K562 (cell line): ENCODE measurements around the gene P4HB. TPM values are rescaled to one million over a fixed set of nuclear protein-coding genes. Genes with fewer than 3 reads are reported as not detected.
A peak's percentile ranks its signal among the peaks of the same experiment; 100 is the strongest.

ENCODE experiments used
- ATF1 ChIP-seq, 2 experiments: fragments of 450-650 bp in 1 of 2; IDR thresholded peaks; 2 replicates each; pipeline ENCODE4 v1.6.1; 2016; ENCODE audit warnings: missing compliant biosample characterization in 1 of 2, missing genetic modification characterization in 1 of 2
- ETV1 ChIP-seq: fragments of 450-650 bp; conservative IDR thresholded peaks from 2 replicates; pipeline ENCODE4 v1.6.1; 2016; ENCODE audit warnings: missing genetic modification characterization, control low read depth, low read depth, missing compliant biosample characterization
- ETV6 ChIP-seq, 3 experiments: fragments of 150-350 bp in 1 of 3; sonication (generic) in 1 of 3; formaldehyde crosslinking in 1 of 3; IDR thresholded peaks; 2 replicates each; pipeline versions ENCODE4 v1.6.1 to v1.8.0; 2014 to 2022; ENCODE audit warnings: borderline replicate concordance in 2 of 3, low read depth in 2 of 3, antibody characterized with exemption in 1 of 3, low read length in 1 of 3, mild to moderate bottlenecking in 1 of 3, missing genetic modification reagents in 1 of 3
- KDM1A ChIP-seq, 2 experiments: fragments of 450-650 bp; IDR thresholded peaks; 2 replicates each; pipeline ENCODE4 v1.6.1; 2016; ENCODE audit warnings: mild to moderate bottlenecking in 2 of 2
- LEF1 ChIP-seq: fragments of 450-650 bp; IDR thresholded peaks from 2 replicates; pipeline ENCODE4 v1.6.1; 2016; ENCODE audit warnings: mild to moderate bottlenecking
- MAFG ChIP-seq: fragments of 450-650 bp; conservative IDR thresholded peaks from 2 replicates; pipeline ENCODE4 v1.6.1; 2016; ENCODE audit warnings: missing genetic modification characterization, missing compliant biosample characterization
- MYBL2 ChIP-seq, 2 experiments: fragments of 450-650 bp in 1 of 2; sonication (generic) in 1 of 2; formaldehyde crosslinking in 1 of 2; IDR thresholded peaks; 2 replicates each; pipeline versions ENCODE4 v1.6.1 to v1.8.1; 2017 to 2022; ENCODE audit warnings: borderline replicate concordance in 1 of 2, inconsistent platforms in 1 of 2, low read depth in 1 of 2, mild to moderate bottlenecking in 1 of 2, missing genetic modification reagents in 1 of 2, moderate library complexity in 1 of 2
- PHF8 ChIP-seq: fragments of 200-600 bp; sonication (generic); IDR thresholded peaks from 2 replicates; pipeline ENCODE4 v1.6.1; 2012; ENCODE audit warnings: mixed run types, mild to moderate bottlenecking, inconsistent platforms, low read length, moderate library complexity, borderline replicate concordance
- POLR3A ChIP-seq: IDR thresholded peaks from 2 replicates; pipeline ENCODE4 v1.6.1; 2011; ENCODE audit warnings: borderline replicate concordance, mild to moderate bottlenecking, moderate library complexity; ENCODE audit not compliant: insufficient read length, insufficient read depth; ENCODE audit errors: extremely low read depth
- RBM34 ChIP-seq: fragments of 200-400 bp; formaldehyde crosslinking; IDR thresholded peaks from 2 replicates; pipeline ENCODE4 v1.6.1; 2018; ENCODE audit warnings: low read length, borderline replicate concordance; ENCODE audit not compliant: insufficient read depth
- RNF2 ChIP-seq: sonication (generic); IDR thresholded peaks from 2 replicates; pipeline ENCODE4 v1.6.1; 2016
- SMAD2 ChIP-seq: fragments of 150-350 bp; IDR thresholded peaks from 2 replicates; pipeline ENCODE4 v1.6.1; 2014; ENCODE audit warnings: low read depth, mild to moderate bottlenecking, low read length
- SRSF1 ChIP-seq: fragments of 200-400 bp; formaldehyde crosslinking; IDR thresholded peaks from 2 replicates; pipeline ENCODE4 v1.6.1; 2017; ENCODE audit warnings: mild to moderate bottlenecking, low read depth, low read length, moderate library complexity
- SRSF3 ChIP-seq: fragments of 200-400 bp; formaldehyde crosslinking; IDR thresholded peaks from 2 replicates; pipeline ENCODE4 v1.6.1; 2016; ENCODE audit warnings: mild to moderate bottlenecking, low read length, moderate library complexity; ENCODE audit not compliant: insufficient read depth
- TSC22D4 ChIP-seq: fragments of 450-650 bp; IDR thresholded peaks from 2 replicates; pipeline ENCODE4 v1.6.1; 2016; ENCODE audit warnings: missing genetic modification characterization, missing biosample characterization, control low read depth
- ZNF316 ChIP-seq: fragments of 450-650 bp; IDR thresholded peaks from 2 replicates; pipeline ENCODE4 v1.6.1; 2016
- ZNF41 ChIP-seq: fragments of 250-450 bp; sonication (Bioruptor Pico); conservative IDR thresholded peaks from 2 replicates; pipeline ENCODE4 v1.4.0; 2020; ENCODE audit warnings: mild to moderate bottlenecking
- ZNF584 ChIP-seq: fragments of 200-800 bp; sonication (Bioruptor generic); IDR thresholded peaks from 2 replicates; pipeline ENCODE4 v1.6.1; 2016; ENCODE audit warnings: low read depth, mild to moderate bottlenecking, missing genetic modification characterization, missing compliant biosample characterization
- ZNF589 ChIP-seq: fragments of 200-800 bp; sonication (Bioruptor generic); IDR thresholded peaks from 2 replicates; pipeline ENCODE4 v1.6.1; 2016; ENCODE audit warnings: low read depth, missing genetic modification characterization, missing compliant biosample characterization
- ZNF79 ChIP-seq: fragments of 250-450 bp; sonication (Bioruptor Pico); IDR thresholded peaks from 2 replicates; pipeline ENCODE4 v1.4.0; 2020; ENCODE audit warnings: low read depth, mild to moderate bottlenecking, moderate library complexity
- polyA plus RNA-seq, 8 experiments: library from polyadenylated mRNA; depleted of rRNA in 4 of 8; stranded (reverse) in 5 of 8; unstranded in 3 of 8; fragments of >200 nt; fragmentation: Nextera tagmentation in 2 of 8; fragmentation: Illumina TruSeq in 1 of 8; extraction: Ambion mirVana in 2 of 8; extraction: Trizol in 1 of 8; gene quantifications; 2 replicates each; pipeline versions ENCODE4 v1.2.1 to v1.2.3, GENCODE V29; 2011 to 2014; ENCODE audit warnings: inconsistent platforms in 1 of 8, missing spikeins in 1 of 8
- total RNA-seq, 7 experiments: library from RNA; depleted of rRNA in 6 of 7; stranded (reverse); fragments of >200 nt in 6 of 7; fragmentation: Illumina TruSeq in 2 of 7; extraction: Trizol in 2 of 7; gene quantifications; 2 replicates each; pipeline versions ENCODE4 v1.2.1 to v1.2.3, GENCODE V29; 2011 to 2021; ENCODE audit warnings: low replicate concordance in 1 of 7
- TF ChIP-seq, protein P1 (sequence below): fragments of 450-650 bp; IDR thresholded peaks from 2 replicates; pipeline ENCODE4 v1.6.1; 2016; ENCODE audit warnings: mild to moderate bottlenecking
- TF ChIP-seq, protein P2 (sequence below): fragments of 250-450 bp; sonication (Bioruptor Pico); IDR thresholded peaks from 2 replicates; pipeline ENCODE4 v1.4.0; 2020; ENCODE audit warnings: mild to moderate bottlenecking, moderate library complexity

Gene P4HB
- total and polyA plus RNA-seq, 9 of the 15 experiments (the other 6 are each of a cell fraction or from before 2014, with no cell fraction given): 4.4 to 645 (median 325) TPM

DNA sequence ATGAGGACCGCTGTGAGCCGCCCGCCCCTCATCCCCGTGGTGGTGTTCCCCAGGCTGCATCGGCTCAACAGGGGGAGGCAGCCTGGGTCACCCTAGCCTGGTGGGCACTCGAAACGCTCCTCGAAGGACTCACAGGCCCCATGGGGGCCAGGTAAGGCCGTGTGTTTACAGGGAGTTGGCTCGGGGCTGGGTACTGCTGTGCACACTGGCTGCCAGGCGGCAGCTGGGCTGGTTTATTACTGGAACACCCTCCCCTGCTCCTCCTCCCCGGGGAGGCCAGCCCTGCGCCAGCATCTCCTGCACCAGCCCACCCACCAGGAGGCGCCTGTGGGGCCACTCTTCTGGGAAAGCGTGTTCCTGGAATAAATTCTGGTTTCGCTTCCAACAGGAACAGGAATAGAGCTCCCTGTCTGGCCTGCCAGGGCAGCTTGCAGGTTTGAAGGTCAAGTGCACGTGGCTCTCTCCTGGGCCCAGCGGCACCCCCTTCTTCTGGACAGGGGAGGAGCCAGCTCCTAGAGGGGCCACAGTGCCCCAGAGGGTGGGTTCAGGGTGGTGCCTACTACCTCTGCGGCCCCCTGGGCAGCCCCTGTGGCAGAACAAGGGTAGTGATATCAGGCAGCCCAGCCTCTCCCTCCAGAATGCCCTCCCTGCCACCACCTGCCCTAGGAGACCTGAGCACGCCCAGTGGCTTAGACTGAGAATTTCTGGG is 38.6 kb downstream of the P4HB start (continued):
- TF ChIP-seq ETV6 (IDR thresholded peaks at IDR 0.05; ENCODE audit: borderline replicate concordance in 1 of 2, low read depth in 2 of 2, low read length in 1 of 2) (peak in 1 of 2 experiments; percentile 22; a peak in 1 of 4 replicates), ETV6 (CRISPR knock-in tag; IDR thresholded peaks at IDR 0.05; ENCODE audit: borderline replicate concordance) (no peak), ZNF79 (CRISPR knock-in tag) (no peak), MYBL2 (IDR thresholded peaks at IDR 0.05; ENCODE audit: low read depth) (no peak), MYBL2 (CRISPR knock-in tag; IDR thresholded peaks at IDR 0.05; ENCODE audit: borderline replicate concordance) (no peak), ATF1 (CRISPR knock-in tag; IDR thresholded peaks at IDR 0.05) (no peak), ATF1 (tag; IDR thresholded peaks at IDR 0.05) (peak; percentile 48), MAFG (no peak), SRSF3 (no peak), ETV1 (peak; percentile 47; the same call in 1 of the 2 replicates), ZNF41 (CRISPR knock-in tag) (no peak), POLR3A (no peak), ZNF589 (CRISPR knock-in tag) (peak; percentile 93), RBM34 (no peak), SRSF1 (no peak), TSC22D4 (tag) (no peak), ZNF316 (no peak), RNF2 (no peak; the same call in 1 of the 2 replicates), LEF1 (peak; percentile 73; the same call in 1 of the 2 replicates), KDM1A (IDR thresholded peaks at IDR 0.05) (0 out of 4 replicates have a peak, but pooled peaks of 1 of the 2 experiments have one; percentile 7), SMAD2 (no peak), PHF8 (peak; percentile 56; the same call in 1 of the 2 replicates), ZNF584 (CRISPR knock-in tag) (no peak)
- TF ChIP-seq, protein P1, sequence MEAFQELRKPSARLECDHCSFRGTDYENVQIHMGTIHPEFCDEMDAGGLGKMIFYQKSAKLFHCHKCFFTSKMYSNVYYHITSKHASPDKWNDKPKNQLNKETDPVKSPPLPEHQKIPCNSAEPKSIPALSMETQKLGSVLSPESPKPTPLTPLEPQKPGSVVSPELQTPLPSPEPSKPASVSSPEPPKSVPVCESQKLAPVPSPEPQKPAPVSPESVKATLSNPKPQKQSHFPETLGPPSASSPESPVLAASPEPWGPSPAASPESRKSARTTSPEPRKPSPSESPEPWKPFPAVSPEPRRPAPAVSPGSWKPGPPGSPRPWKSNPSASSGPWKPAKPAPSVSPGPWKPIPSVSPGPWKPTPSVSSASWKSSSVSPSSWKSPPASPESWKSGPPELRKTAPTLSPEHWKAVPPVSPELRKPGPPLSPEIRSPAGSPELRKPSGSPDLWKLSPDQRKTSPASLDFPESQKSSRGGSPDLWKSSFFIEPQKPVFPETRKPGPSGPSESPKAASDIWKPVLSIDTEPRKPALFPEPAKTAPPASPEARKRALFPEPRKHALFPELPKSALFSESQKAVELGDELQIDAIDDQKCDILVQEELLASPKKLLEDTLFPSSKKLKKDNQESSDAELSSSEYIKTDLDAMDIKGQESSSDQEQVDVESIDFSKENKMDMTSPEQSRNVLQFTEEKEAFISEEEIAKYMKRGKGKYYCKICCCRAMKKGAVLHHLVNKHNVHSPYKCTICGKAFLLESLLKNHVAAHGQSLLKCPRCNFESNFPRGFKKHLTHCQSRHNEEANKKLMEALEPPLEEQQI: no peak
- TF ChIP-seq, protein P2, sequence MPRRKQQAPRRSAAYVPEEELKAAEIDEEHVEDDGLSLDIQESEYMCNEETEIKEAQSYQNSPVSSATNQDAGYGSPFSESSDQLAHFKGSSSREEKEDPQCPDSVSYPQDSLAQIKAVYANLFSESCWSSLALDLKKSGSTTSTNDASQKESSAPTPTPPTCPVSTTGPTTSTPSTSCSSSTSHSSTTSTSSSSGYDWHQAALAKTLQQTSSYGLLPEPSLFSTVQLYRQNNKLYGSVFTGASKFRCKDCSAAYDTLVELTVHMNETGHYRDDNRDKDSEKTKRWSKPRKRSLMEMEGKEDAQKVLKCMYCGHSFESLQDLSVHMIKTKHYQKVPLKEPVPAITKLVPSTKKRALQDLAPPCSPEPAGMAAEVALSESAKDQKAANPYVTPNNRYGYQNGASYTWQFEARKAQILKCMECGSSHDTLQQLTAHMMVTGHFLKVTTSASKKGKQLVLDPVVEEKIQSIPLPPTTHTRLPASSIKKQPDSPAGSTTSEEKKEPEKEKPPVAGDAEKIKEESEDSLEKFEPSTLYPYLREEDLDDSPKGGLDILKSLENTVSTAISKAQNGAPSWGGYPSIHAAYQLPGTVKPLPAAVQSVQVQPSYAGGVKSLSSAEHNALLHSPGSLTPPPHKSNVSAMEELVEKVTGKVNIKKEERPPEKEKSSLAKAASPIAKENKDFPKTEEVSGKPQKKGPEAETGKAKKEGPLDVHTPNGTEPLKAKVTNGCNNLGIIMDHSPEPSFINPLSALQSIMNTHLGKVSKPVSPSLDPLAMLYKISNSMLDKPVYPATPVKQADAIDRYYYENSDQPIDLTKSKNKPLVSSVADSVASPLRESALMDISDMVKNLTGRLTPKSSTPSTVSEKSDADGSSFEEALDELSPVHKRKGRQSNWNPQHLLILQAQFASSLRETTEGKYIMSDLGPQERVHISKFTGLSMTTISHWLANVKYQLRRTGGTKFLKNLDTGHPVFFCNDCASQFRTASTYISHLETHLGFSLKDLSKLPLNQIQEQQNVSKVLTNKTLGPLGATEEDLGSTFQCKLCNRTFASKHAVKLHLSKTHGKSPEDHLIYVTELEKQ (CRISPR knock-in tag): no peak; the same call in 1 of the 2 replicates
